Right renal cortex interstitium (tissue), 3 donors: ENCODE measurements around the gene MAN2A1. TPM values are rescaled to one million over a fixed set of nuclear protein-coding genes. Genes with fewer than 3 reads are reported as not detected.
"Not testable (repeated sequence)": the region's sequence is repeated elsewhere in the genome, so short reads cannot be mapped to it uniquely, and the experiment has no call there.

ENCODE experiments used
- DNase-seq, 3 donors: peaks; one replicate each; pipeline ENCODE4 v3.0.0-alpha.2; 2013; ENCODE audit warnings: low read depth in 3 of 3, low spot score in 2 of 3
- polyA plus RNA-seq, 3 donors: library from polyadenylated mRNA; unstranded; fragments of 120-200 nt; gene quantifications; one replicate each; pipeline ENCODE4 v1.2.1, GENCODE V29; 2013; ENCODE audit not compliant: insufficient read length in 3 of 3

The MAN2A1 gene
- polyA plus RNA-seq, 3 donors: 76.0 to 79.1 (median 76.1) TPM

- no peak for DNase-seq
Measured at GRCh38 chr5:109857405-109858031, 167.8 kb downstream of the MAN2A1 start.

- no peak for DNase-seq
Measured at GRCh38 chr5:109859537-109859936, 169.8 kb downstream of the MAN2A1 start.

- DNase-seq: no peak
Measured at GRCh38 chr5:109862301-109862700, 172.6 kb downstream of the MAN2A1 start.

GRCh38 chr5:109863752-109864151 is 174.0 kb downstream of the MAN2A1 start:
- DNase-seq: no peak

- DNase-seq: no peak
Measured at GRCh38 chr5:109865637-109866036, 175.9 kb downstream of the MAN2A1 start.

- DNase-seq: no peak
Measured at GRCh38 chr5:109866051-109866450, 176.3 kb downstream of the MAN2A1 start.

- DNase-seq: no peak
Measured at GRCh38 chr5:109868737-109869136, 179.0 kb downstream of the MAN2A1 start.

- no peak for DNase-seq
Measured at GRCh38 chr5:109873687-109874086, 184.0 kb downstream of the MAN2A1 start.

GRCh38 chr5:109874108-109874507 is 184.4 kb downstream of the MAN2A1 start:
- DNase-seq: no peak

- DNase-seq: no peak
Measured at GRCh38 chr5:109876030-109876725, 186.5 kb downstream of the MAN2A1 start.

GRCh38 chr5:109876941-109877669 is 187.4 kb downstream of the MAN2A1 start:
- DNase-seq: no peak

- no peak for DNase-seq
Measured at GRCh38 chr5:109877670-109878045, 187.9 kb downstream of the MAN2A1 start.

- no peak for DNase-seq
Measured at GRCh38 chr5:109878887-109879286, 189.2 kb downstream of the MAN2A1 start.

- DNase-seq: no peak
Measured at GRCh38 chr5:109880907-109881685, 191.4 kb downstream of the MAN2A1 start.

- DNase-seq: no peak
Measured at GRCh38 chr5:109882546-109882945, 192.8 kb downstream of the MAN2A1 start.

GRCh38 chr5:109884676-109885075 is 194.9 kb downstream of the MAN2A1 start:
- DNase-seq: no peak

GRCh38 chr5:109885205-109885604 is 195.5 kb downstream of the MAN2A1 start:
- DNase-seq: no peak

GRCh38 chr5:109888989-109889388 is 199.3 kb downstream of the MAN2A1 start:
- DNase-seq: no peak

GRCh38 chr5:109893271-109893670 is 203.5 kb downstream of the MAN2A1 start:
- DNase-seq: not testable (repeated sequence)

GRCh38 chr5:109898269-109899162 is 208.8 kb downstream of the MAN2A1 start:
- no peak for DNase-seq
